ENCODE results near the gene UMODL1.

Gene UMODL1

GRCh38 chr21:42079008-42079938 lies 8.2 kb downstream of the UMODL1 start:
- no peak for DNase-seq (ENCODE audit: low read depth)

GRCh38 chr21:42079939-42080787 lies 9.0 kb downstream of the UMODL1 start:
- DNase-seq (ENCODE audit: low read depth) = no peak

- peak; percentile 52 for DNase-seq (ENCODE audit: low read depth)
These were observed 9.6 kb downstream of the UMODL1 start for GRCh38 chr21:42080788-42081083.

- no peak for DNase-seq (ENCODE audit: low read depth)
These were observed 10.0 kb downstream of the UMODL1 start for GRCh38 chr21:42081138-42081537.

- DNase-seq (ENCODE audit: low read depth) = no peak
These were observed 10.8 kb downstream of the UMODL1 start for GRCh38 chr21:42081931-42082381.

- DNase-seq (ENCODE audit: low read depth) = no peak
These were observed 11.6 kb downstream of the UMODL1 start for GRCh38 chr21:42082501-42083360.

GRCh38 chr21:42083361-42083690 lies 12.2 kb downstream of the UMODL1 start:
- no peak for DNase-seq (ENCODE audit: low read depth)

GRCh38 chr21:42084079-42084478 lies 13.0 kb downstream of the UMODL1 start:
- DNase-seq (ENCODE audit: low read depth) = no peak

GRCh38 chr21:42085246-42086077 lies 14.3 kb downstream of the UMODL1 start:
- DNase-seq (ENCODE audit: low read depth) = no peak

GRCh38 chr21:42086969-42087368 lies 15.9 kb downstream of the UMODL1 start:
- DNase-seq (ENCODE audit: low read depth) = no peak

GRCh38 chr21:42088148-42088547 lies 17.0 kb downstream of the UMODL1 start:
- no peak for DNase-seq (ENCODE audit: low read depth)

GRCh38 chr21:42088658-42089057 lies 17.5 kb downstream of the UMODL1 start:
- DNase-seq (ENCODE audit: low read depth) = no peak

GRCh38 chr21:42089093-42089631 lies 18.0 kb downstream of the UMODL1 start:
- no peak for DNase-seq (ENCODE audit: low read depth)

GRCh38 chr21:42089665-42090310 lies 18.7 kb downstream of the UMODL1 start:
- DNase-seq (ENCODE audit: low read depth) = no peak

GRCh38 chr21:42091899-42092508 lies 20.9 kb downstream of the UMODL1 start:
- DNase-seq (ENCODE audit: low read depth) = no peak

GRCh38 chr21:42092771-42093170 lies 21.7 kb downstream of the UMODL1 start:
- no peak for DNase-seq (ENCODE audit: low read depth)

- DNase-seq (ENCODE audit: low read depth) = no peak
These were observed 22.1 kb downstream of the UMODL1 start for GRCh38 chr21:42093186-42093585.

- peak; percentile 72 for DNase-seq (ENCODE audit: low read depth)
These were observed 22.9 kb downstream of the UMODL1 start for GRCh38 chr21:42093991-42094421.

- DNase-seq (ENCODE audit: low read depth) = no peak
These were observed 23.7 kb downstream of the UMODL1 start for GRCh38 chr21:42094811-42095210.

GRCh38 chr21:42095581-42095980 lies 24.5 kb downstream of the UMODL1 start:
- DNase-seq (ENCODE audit: low read depth) = no peak
